PC-9 (cell line): ENCODE results near the gene CRADD. TPM values are rescaled to one million over a fixed set of nuclear protein-coding genes. Genes with fewer than 3 reads are reported as not detected.

Experiments used
- BruUV-seq: library from RNA; stranded (reverse); fragments of 400-500 nt; replicated peaks from 2 replicates; lab custom pipeline; 2021; lab: Mats Ljungman, UMichigan
- CTCF ChIA-PET: fragments of 300-600 bp; sonication (Branson Sonifier 250); formaldehyde crosslinking; loops from one replicate; lab custom pipeline; 2022; ENCODE audit warnings: antibody characterized with exemption; lab: Charles Lee
- POLR2A ChIA-PET: fragments of 300-600 bp; sonication (Branson Sonifier 250); formaldehyde crosslinking; loops from one replicate; lab custom pipeline; 2022; ENCODE audit warnings: antibody characterized with exemption; ENCODE audit not compliant: unreplicated experiment; lab: Charles Lee
- DNase-seq, 2 experiments: peaks; one replicate each; pipeline versions ENCODE4 v3.0.0 to v3.0.0-alpha.2; 2015 to 2022; ENCODE audit warnings: mixed read lengths in 1 of 2
- H2AFZ ChIP-seq: fragments of 200-600 bp; sonication (generic); 2 replicates; pipeline ENCODE4 v1.8.1; 2017; ENCODE audit warnings: antibody characterized with exemption
- H3F3A ChIP-seq: fragments of 200-600 bp; sonication (generic); 2 replicates; pipeline ENCODE4 v1.8.1; 2017; ENCODE audit warnings: antibody characterized with exemption, mild to moderate bottlenecking, low read depth; ENCODE audit not compliant: insufficient read depth
- H3K27ac ChIP-seq: fragments of 200-600 bp; sonication (generic); 2 replicates; pipeline ENCODE4 v1.6.1; 2016; ENCODE audit warnings: mixed run types
- H3K27me3 ChIP-seq: fragments of 200-600 bp; sonication (generic); 2 replicates; pipeline ENCODE4 v1.6.1; 2016; ENCODE audit warnings: low read depth, mixed run types; ENCODE audit not compliant: insufficient read depth
- H3K36me3 ChIP-seq: fragments of 200-600 bp; sonication (generic); 2 replicates; pipeline ENCODE4 v1.6.1; 2016; ENCODE audit warnings: low read depth, mixed run types
- H3K4me1 ChIP-seq: fragments of 200-600 bp; sonication (generic); replicated peaks from 2 replicates; pipeline ENCODE4 v1.6.1; 2016; ENCODE audit warnings: mixed run types; ENCODE audit not compliant: insufficient read depth
- H3K4me2 ChIP-seq: fragments of 200-600 bp; sonication (generic); 2 replicates; pipeline ENCODE4 v1.6.1; 2017; ENCODE audit warnings: mixed run types
- H3K4me3 ChIP-seq: fragments of 200-600 bp; sonication (generic); 2 replicates; pipeline ENCODE4 v1.6.1; 2016; ENCODE audit warnings: mixed run types
- H3K79me2 ChIP-seq: fragments of 200-600 bp; sonication (generic); 2 replicates; pipeline ENCODE4 v1.6.1; 2017; ENCODE audit warnings: low read depth, mixed run types
- H3K9me2 ChIP-seq: fragments of 200-600 bp; sonication (generic); 2 replicates; pipeline ENCODE4 v1.8.1; 2017; ENCODE audit warnings: mild to moderate bottlenecking; ENCODE audit not compliant: insufficient read depth
- H3K9me3 ChIP-seq: fragments of 200-600 bp; sonication (generic); 2 replicates; pipeline ENCODE4 v1.8.1; 2016; ENCODE audit warnings: low read depth; ENCODE audit not compliant: insufficient read depth
- H4K20me1 ChIP-seq: fragments of 200-600 bp; sonication (generic); 2 replicates; pipeline ENCODE4 v1.8.1; 2017; ENCODE audit not compliant: insufficient read depth
- CTCF ChIP-seq: fragments of 200-600 bp; sonication (generic); conservative IDR thresholded peaks from 2 replicates; pipeline ENCODE4 v1.6.1; 2017; ENCODE audit warnings: mixed run types, antibody characterized with exemption, mild to moderate bottlenecking, moderate library complexity
- EZH2 ChIP-seq: fragments of 200-600 bp; sonication (generic); IDR thresholded peaks from 2 replicates; pipeline ENCODE4 v1.8.0; 2017; ENCODE audit warnings: antibody characterized with exemption, low read depth
- intact Hi-C: fragments of 100-400 bp; cut with micrococcal nuclease; formaldehyde crosslinking; loops from one replicate; pipeline ENCODE4 v1.10.0; 2022; ENCODE audit not compliant: unreplicated experiment
- total RNA-seq: library from RNA; stranded (reverse); gene quantifications from 2 replicates; pipeline ENCODE4 v1.2.3, GENCODE V29; 2021

Gene CRADD
- total RNA-seq, 1 experiment from 2014 or later: 7.6 TPM

- no TSS peak for BruUV-seq
- Histone ChIP-seq H3K4me1 (no peaks in the 10 kb centered on the region), H3K9me2 (no peaks in the 10 kb centered on the region), H2AFZ (no peak overlapping the region), H3F3A (no peaks in the 10 kb centered on the region), H3K4me2 (no peak overlapping the region), H4K20me1 (no peaks in the 10 kb centered on the region), H3K9me3 (no peaks in the 10 kb centered on the region), H3K4me3 (no peak overlapping the region), H3K36me3 (no peaks in the 10 kb centered on the region), H3K79me2 (no peaks in the 10 kb centered on the region), H3K27ac (no peak overlapping the region), H3K27me3 (no peaks in the 10 kb centered on the region)
- intact Hi-C loops: no loop called here
- CTCF ChIA-PET: no interaction called here
- TF ChIP-seq EZH2 (no peak), CTCF (no peak)
- no peak for DNase-seq
- POLR2A ChIA-PET: interaction anchor here (0.6 kb wide), 1 partner anchor 23 kb away, joined by 3 read pairs; no protein-coding TSS in a partner anchor
Observed at GRCh38 chr12:93808169-93808899, 131.2 kb downstream of the CRADD start.

GRCh38 chr12:93812626-93813025 is 135.5 kb downstream of the CRADD start:
- CTCF ChIA-PET: interaction anchor here (0.7 kb wide), 1 partner anchor 1062 kb away, joined by 4 read pairs; no protein-coding TSS in a partner anchor
- Histone ChIP-seq H2AFZ (no peak overlapping the region), H3K27me3 (no peaks in the 10 kb centered on the region), H3K4me1 (no peaks in the 10 kb centered on the region), H3K9me2 (no peaks in the 10 kb centered on the region), H3K79me2 (no peaks in the 10 kb centered on the region), H4K20me1 (no peaks in the 10 kb centered on the region), H3K9me3 (no peaks in the 10 kb centered on the region), H3K27ac (no peak overlapping the region), H3F3A (no peaks in the 10 kb centered on the region), H3K4me2 (no peak overlapping the region), H3K36me3 (no peaks in the 10 kb centered on the region), H3K4me3 (no peak overlapping the region)
- intact Hi-C loops: no loop called here
- BruUV-seq: no TSS peak
- no peak for DNase-seq
- TF ChIP-seq EZH2 (no peak), CTCF (no peak)
- POLR2A ChIA-PET: no interaction called here

- intact Hi-C loops: no loop called here
- no TSS peak for BruUV-seq
- Histone ChIP-seq H3K9me2 (no peaks in the 10 kb centered on the region), H4K20me1 (no peaks in the 10 kb centered on the region), H3K79me2 (no peaks in the 10 kb centered on the region), H2AFZ (no peak overlapping the region), H3K27ac (no peak overlapping the region), H3K4me1 (no peaks in the 10 kb centered on the region), H3K4me3 (no peak overlapping the region), H3K4me2 (no peak overlapping the region), H3K27me3 (no peaks in the 10 kb centered on the region), H3K9me3 (no peaks in the 10 kb centered on the region), H3F3A (no peaks in the 10 kb centered on the region), H3K36me3 (no peaks in the 10 kb centered on the region)
- no peak for DNase-seq
- POLR2A ChIA-PET: no interaction called here
- CTCF ChIA-PET: no interaction called here
- TF ChIP-seq CTCF: no peak
- TF ChIP-seq EZH2: no peak
Observed at GRCh38 chr12:93813186-93813585, 136.0 kb downstream of the CRADD start.
